Stimulated activated CD4-positive, alpha-beta T cell treated with anti-CD3 and anti-CD28 coated beads, Interleukin-12 subunit alpha, Interleukin-12 subunit beta, amount 100 ng/mL, for 24 hours (primary cell): Measurements from ENCODE around the gene ACAA2.

Source experiments
- DNase-seq, 2 experiments: peaks; one replicate each; pipeline ENCODE4 v3.0.0-alpha.2; 2020; ENCODE audit warnings: low read depth in 2 of 2

The ACAA2 gene

GRCh38 chr18:49767111-49768050, 46.0 kb downstream of the ACAA2 start:
- DNase-seq, result no peak

GRCh38 chr18:49766646-49767045, 46.7 kb downstream of the ACAA2 start:
- DNase-seq, result no peak

GRCh38 chr18:49764032-49764431, 49.3 kb downstream of the ACAA2 start:
- DNase-seq, result no peak

- no peak for DNase-seq
These were observed 49.7 kb downstream of the ACAA2 start for GRCh38 chr18:49763590-49763989.

GRCh38 chr18:49762191-49763077, 50.9 kb downstream of the ACAA2 start:
- DNase-seq, result no peak

GRCh38 chr18:49761771-49762170, 51.6 kb downstream of the ACAA2 start:
- no peak for DNase-seq

- DNase-seq, result no peak
These were observed 55.1 kb downstream of the ACAA2 start for GRCh38 chr18:49758263-49758610.

- DNase-seq, result no peak
These were observed 55.6 kb downstream of the ACAA2 start for GRCh38 chr18:49757513-49758262.

GRCh38 chr18:49756671-49757362, 56.5 kb downstream of the ACAA2 start:
- DNase-seq, result no peak

- no peak for DNase-seq
These were observed 57.2 kb downstream of the ACAA2 start for GRCh38 chr18:49756135-49756534.

GRCh38 chr18:49755489-49755888, 57.8 kb downstream of the ACAA2 start:
- DNase-seq, result no peak

- DNase-seq, result no peak
These were observed 58.5 kb downstream of the ACAA2 start for GRCh38 chr18:49754866-49755265.

- no peak for DNase-seq
These were observed 59.7 kb downstream of the ACAA2 start for GRCh38 chr18:49753643-49754042.

- DNase-seq, result no peak
These were observed 61.3 kb downstream of the ACAA2 start for GRCh38 chr18:49752095-49752457.

GRCh38 chr18:49751427-49752094, 61.8 kb downstream of the ACAA2 start:
- no peak for DNase-seq

- DNase-seq, result no peak
These were observed 63.8 kb downstream of the ACAA2 start for GRCh38 chr18:49749563-49749962.

GRCh38 chr18:49747876-49748275, 65.5 kb downstream of the ACAA2 start:
- no peak for DNase-seq

- DNase-seq, result no peak
These were observed 68.0 kb downstream of the ACAA2 start for GRCh38 chr18:49745045-49746014.

GRCh38 chr18:49744376-49745008, 68.8 kb downstream of the ACAA2 start:
- DNase-seq, result no peak
